ENCODE results near the gene CCNI2.
A peak's percentile ranks its signal among the peaks of the same experiment; 100 is the strongest.

CCNI2 gene

DNA sequence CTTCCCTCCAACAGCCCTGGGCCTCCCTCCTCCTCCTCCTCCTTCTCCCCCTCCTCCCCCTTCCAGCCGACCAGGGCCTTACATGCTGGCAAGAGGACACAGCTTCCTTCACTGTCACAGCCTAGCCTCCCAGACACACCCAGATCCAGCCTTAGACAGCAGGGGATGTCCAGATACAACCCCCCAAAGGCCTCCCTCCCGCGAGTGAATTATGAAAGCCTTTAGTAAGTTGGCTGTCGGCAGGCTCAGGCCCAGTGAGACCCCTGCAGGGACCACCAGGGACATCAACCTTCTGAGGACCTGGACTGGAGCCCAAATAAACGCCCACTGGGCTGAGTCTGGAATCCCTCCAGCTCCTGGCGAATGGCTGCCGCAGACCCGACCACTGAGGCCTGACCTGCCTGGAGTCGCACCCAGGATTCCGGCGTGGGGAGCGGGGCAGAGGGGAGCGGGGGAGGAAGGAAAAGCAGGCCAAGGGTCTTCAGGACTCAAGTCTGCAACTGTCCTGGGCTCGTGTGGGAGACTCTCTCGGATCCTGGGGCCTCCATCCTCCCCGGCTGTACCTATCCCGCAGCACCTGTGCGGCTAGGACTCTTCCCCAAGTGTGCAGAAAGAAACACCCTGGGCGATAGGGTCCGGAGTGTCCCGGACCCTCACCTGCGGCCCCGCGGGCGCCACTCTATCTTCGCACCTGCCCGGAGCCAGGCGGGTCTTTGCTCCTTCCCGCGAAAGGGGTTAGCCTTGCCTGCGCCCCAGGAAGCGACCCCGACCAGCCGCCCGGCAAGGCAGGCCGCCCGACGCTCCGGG, 29.1 kb downstream of the CCNI2 start:
- TF ChIP-seq, protein P1, sequence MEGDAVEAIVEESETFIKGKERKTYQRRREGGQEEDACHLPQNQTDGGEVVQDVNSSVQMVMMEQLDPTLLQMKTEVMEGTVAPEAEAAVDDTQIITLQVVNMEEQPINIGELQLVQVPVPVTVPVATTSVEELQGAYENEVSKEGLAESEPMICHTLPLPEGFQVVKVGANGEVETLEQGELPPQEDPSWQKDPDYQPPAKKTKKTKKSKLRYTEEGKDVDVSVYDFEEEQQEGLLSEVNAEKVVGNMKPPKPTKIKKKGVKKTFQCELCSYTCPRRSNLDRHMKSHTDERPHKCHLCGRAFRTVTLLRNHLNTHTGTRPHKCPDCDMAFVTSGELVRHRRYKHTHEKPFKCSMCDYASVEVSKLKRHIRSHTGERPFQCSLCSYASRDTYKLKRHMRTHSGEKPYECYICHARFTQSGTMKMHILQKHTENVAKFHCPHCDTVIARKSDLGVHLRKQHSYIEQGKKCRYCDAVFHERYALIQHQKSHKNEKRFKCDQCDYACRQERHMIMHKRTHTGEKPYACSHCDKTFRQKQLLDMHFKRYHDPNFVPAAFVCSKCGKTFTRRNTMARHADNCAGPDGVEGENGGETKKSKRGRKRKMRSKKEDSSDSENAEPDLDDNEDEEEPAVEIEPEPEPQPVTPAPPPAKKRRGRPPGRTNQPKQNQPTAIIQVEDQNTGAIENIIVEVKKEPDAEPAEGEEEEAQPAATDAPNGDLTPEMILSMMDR (conservative IDR thresholded peaks at IDR 0.05; ENCODE audit: low read length): no peak
- DNase-seq (ENCODE audit: low read depth): no peak
- peak overlapping the region; percentile 81 for H3K4me3 ChIP-seq (ENCODE audit: low read length)

DNA sequence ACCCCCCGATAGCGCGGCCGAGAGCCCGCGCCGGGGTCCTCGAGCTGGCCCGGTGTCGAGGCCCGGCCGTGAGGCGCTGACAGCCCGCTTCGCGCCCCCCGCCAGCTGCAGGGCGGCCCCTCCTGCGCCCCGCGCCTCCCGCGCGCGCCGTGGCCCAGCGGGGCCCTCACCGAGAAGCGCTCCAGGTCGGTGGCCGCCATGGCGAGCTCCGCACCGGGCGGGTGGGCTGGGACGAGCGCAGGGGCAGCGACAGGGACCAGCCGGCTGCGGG, 29.6 kb downstream of the CCNI2 start:
- peak overlapping the region; percentile 81 for H3K4me3 ChIP-seq (ENCODE audit: low read length)
- no peak for DNase-seq (ENCODE audit: low read depth)
- TF ChIP-seq, protein P1 (conservative IDR thresholded peaks at IDR 0.05; ENCODE audit: low read length): no peak

DNA sequence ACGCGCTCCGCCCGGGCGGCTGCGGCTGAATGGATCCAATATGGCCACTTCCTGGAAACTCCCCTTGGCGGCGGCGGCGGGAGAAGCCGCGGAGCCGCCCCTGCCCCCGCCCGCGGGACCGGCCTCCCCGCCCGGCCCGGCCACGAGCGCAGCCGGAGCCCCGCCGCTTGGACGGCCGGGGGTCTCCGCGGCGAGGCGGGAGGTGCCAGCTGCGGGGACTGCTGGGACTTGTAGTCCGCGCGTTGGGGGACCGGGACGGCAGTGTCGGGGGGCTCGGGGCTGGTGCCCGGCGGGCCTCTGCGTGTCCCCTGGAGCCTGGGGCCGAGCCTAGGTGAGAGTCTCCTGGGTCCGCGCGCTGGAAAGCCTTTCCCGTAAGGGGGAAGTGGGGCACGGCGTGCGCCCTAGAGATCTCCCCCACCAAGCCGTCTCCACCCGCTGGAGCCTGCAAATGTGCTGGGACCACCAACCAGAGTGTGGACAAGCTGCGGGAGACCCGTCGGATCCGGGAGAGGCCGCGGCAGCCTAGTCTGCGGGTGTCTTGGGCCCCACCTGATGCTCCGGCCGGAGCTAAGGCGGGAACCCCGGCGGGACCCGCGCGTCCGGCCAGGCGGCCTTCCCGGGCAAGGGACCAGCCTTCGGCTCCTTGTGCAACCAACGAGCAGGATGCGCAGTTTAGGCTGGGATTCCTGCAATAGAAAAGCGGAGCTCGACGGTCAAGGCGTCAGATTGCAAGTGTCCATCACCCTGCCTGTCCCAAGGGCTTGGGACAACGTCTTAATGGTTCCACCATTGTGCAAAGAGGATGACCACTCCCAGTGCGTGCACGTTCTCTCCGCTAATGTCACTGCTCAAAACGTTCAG, 30.2 kb downstream of the CCNI2 start, which contains the start of gene SEPTIN8:
TSS of gene SEPTIN8 (minus strand) at position 31 of the 861 bp plus-strand sequence. CDS start 102 bp downstream, outside the sequence.
- peak; percentile 57 for DNase-seq (ENCODE audit: low read depth)
- TF ChIP-seq, protein P1 (conservative IDR thresholded peaks at IDR 0.05; ENCODE audit: low read length): no peak
- peak within 1 kb of the TSS; percentile 81 for H3K4me3 ChIP-seq (ENCODE audit: low read length)

DNA sequence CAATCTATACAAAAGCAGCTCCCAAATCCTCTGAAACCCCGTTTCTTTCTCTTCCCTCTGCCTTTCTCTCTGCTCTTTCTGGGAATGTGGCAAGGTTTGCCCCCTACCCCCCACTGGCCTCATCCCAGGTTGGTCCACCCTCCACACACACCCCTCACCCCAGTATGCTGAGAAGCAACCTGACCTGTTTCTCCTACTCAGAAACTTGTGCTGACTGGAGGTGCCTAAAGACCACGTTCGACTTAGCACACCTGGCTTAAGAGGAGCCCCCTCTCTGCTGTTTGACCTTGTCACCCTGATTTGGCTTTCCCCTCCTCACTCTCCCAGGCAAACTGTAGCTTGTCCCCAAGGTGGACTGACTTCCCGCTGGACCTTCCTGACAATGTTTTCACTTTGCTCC, 30.9 kb downstream of the CCNI2 start:
- TF ChIP-seq, protein P1 (conservative IDR thresholded peaks at IDR 0.05; ENCODE audit: low read length): no peak
- DNase-seq (ENCODE audit: low read depth): no peak
- H3K4me3 ChIP-seq (ENCODE audit: low read length): peak overlapping the region; percentile 81

DNA sequence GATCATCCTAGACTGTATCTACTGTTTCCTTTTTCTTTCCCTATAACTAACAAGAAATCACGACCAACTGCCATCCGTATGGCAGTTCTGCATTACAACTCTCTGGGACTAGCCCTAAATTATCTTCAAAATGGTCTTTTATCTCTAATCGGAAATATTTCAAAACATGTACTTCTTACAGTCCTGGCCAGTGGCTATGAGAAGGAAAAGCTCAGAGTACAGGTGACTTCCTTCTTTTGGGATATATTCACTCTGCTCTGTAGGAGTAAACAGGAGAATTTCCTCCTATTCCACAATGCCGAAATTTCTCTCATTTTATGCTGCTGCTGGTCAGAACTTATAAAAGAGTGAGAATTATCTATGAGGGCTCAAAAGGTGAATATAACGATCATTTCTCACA, 31.6 kb downstream of the CCNI2 start:
- TF ChIP-seq, protein P1 (conservative IDR thresholded peaks at IDR 0.05; ENCODE audit: low read length): no peak
- no peak overlapping the region for H3K4me3 ChIP-seq (ENCODE audit: low read length)
- no peak for DNase-seq (ENCODE audit: low read depth)

DNA sequence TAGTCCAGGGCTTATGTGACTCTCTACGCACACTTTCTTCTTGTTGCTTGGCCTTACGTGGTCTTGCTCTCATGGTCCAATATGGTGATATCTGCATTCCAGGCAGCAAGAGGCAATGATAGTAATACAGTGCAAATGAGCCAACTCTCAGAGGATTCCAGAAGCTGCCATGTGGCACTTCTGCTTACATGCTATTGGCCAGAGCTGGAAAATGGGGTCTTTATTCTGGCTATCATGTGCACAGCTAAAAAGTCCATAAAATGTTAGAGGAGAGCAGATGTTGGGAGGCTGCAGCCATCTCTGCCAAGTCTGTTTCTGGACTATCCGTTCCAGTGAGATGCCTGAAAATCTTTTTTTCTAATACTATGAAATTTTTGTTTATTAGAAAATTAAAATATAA, 32.7 kb downstream of the CCNI2 start:
- no peak for DNase-seq (ENCODE audit: low read depth)
- TF ChIP-seq, protein P1 (conservative IDR thresholded peaks at IDR 0.05; ENCODE audit: low read length): no peak
- no peak overlapping the region for H3K4me3 ChIP-seq (ENCODE audit: low read length)

Data from AG10803 (cell line).